IMR-90 (cell line): Measurements from ENCODE around the gene LSM14B. TPM values are rescaled to one million over a fixed set of nuclear protein-coding genes. Genes with fewer than 3 reads are reported as not detected.

Source experiments
- ATAC-seq: fragments of 200-7000 bp; cut with Tn5 transposase; 2 replicates; pipeline ENCODE4 v1.9.1; 2020; ENCODE audit warnings: low read depth, mild to moderate bottlenecking, moderate library complexity
- BruUV-seq: library from RNA; stranded (reverse); fragments of 400-500 nt; replicated peaks from 2 replicates; lab custom pipeline; 2021; lab: Mats Ljungman, UMichigan
- CTCF ChIA-PET: fragments of 300-600 bp; formaldehyde crosslinking; extraction: SDS; loops from one replicate; lab custom pipeline; 2021; ENCODE audit warnings: antibody characterized with exemption; lab: Yijun Ruan, JAX
- POLR2A ChIA-PET: fragments of 300-600 bp; sonication (Branson Sonifier 250); formaldehyde crosslinking; loops from one replicate; lab custom pipeline; 2022; ENCODE audit warnings: antibody characterized with exemption; ENCODE audit not compliant: unreplicated experiment; lab: Charles Lee
- DNase-seq: peaks from one replicate; pipeline ENCODE4 v3.0.0; 2013
- H2AFZ ChIP-seq: replicated peaks from 2 replicates; pipeline ENCODE3; 2013; ENCODE audit warnings: low read length, mild to moderate bottlenecking; ENCODE audit not compliant: poor library complexity
- H2AK5ac ChIP-seq: 2 replicates; pipeline ENCODE4 v1.6.1; 2013; ENCODE audit warnings: low read depth, low read length, inconsistent platforms
- H2AK9ac ChIP-seq: replicated peaks from 2 replicates; pipeline ENCODE3; 2013; ENCODE audit warnings: mild to moderate bottlenecking, low read depth, low read length, moderate library complexity; ENCODE audit not compliant: poor library complexity
- H2BK120ac ChIP-seq: 2 replicates; pipeline ENCODE4 v1.6.1; 2013; ENCODE audit warnings: low read depth, low read length, inconsistent platforms
- H2BK15ac ChIP-seq: 3 replicates; pipeline ENCODE4 v1.6.1; 2013; ENCODE audit warnings: low read depth, low read length, inconsistent platforms
- H2BK20ac ChIP-seq: 2 replicates; pipeline ENCODE4 v1.6.1; 2013; ENCODE audit warnings: low read depth, mild to moderate bottlenecking, inconsistent platforms, low read length, moderate library complexity
- H2BK5ac ChIP-seq: 2 replicates; pipeline ENCODE4 v1.6.1; 2013; ENCODE audit warnings: mild to moderate bottlenecking, low read depth, low read length, inconsistent platforms; ENCODE audit not compliant: poor library complexity, severe bottlenecking
- H3K14ac ChIP-seq: replicated peaks from 2 replicates; pipeline ENCODE4 v1.6.1; 2013; ENCODE audit warnings: low read depth, low read length, inconsistent platforms
- H3K18ac ChIP-seq: 2 replicates; pipeline ENCODE4 v1.6.1; 2013; ENCODE audit warnings: low read depth, low read length, control low read depth
- H3K23ac ChIP-seq: 2 replicates; pipeline ENCODE4 v1.6.1; 2013; ENCODE audit warnings: low read depth, low read length, inconsistent platforms
- H3K27ac ChIP-seq: 2 replicates; pipeline ENCODE4 v1.5.1; 2013; ENCODE audit warnings: mild to moderate bottlenecking, control low read depth, low read length; ENCODE audit not compliant: insufficient read depth
- H3K27me3 ChIP-seq: 2 replicates; pipeline ENCODE4 v1.6.1; 2013; ENCODE audit warnings: low read length; ENCODE audit not compliant: control insufficient read depth, insufficient read depth
- H3K36me3 ChIP-seq: 2 replicates; pipeline ENCODE4 v1.6.1; 2013; ENCODE audit warnings: low read length, mixed read lengths; ENCODE audit not compliant: control insufficient read depth, insufficient read depth
- H3K4ac ChIP-seq: 2 replicates; pipeline ENCODE4 v1.6.1; 2013; ENCODE audit warnings: low read depth, low read length, inconsistent platforms
- H3K4me1 ChIP-seq: 2 replicates; pipeline ENCODE4 v1.6.1; 2013; ENCODE audit warnings: low read length, mixed read lengths; ENCODE audit not compliant: control insufficient read depth, insufficient read depth
- H3K4me2 ChIP-seq: 2 replicates; pipeline ENCODE4 v1.6.1; 2013; ENCODE audit warnings: low read depth, mild to moderate bottlenecking, control low read depth, low read length, moderate library complexity
- H3K4me3 ChIP-seq: 2 replicates; pipeline ENCODE4 v1.5.1; 2013; ENCODE audit warnings: low read depth, mild to moderate bottlenecking, control low read depth, low read length, moderate library complexity; ENCODE audit not compliant: insufficient read depth
- H3K56ac ChIP-seq: 2 replicates; pipeline ENCODE4 v1.6.1; 2013; ENCODE audit warnings: low read length, inconsistent platforms; ENCODE audit not compliant: insufficient read depth; ENCODE audit errors: extremely low read depth
- H3K79me1 ChIP-seq, 2 experiments: 2 replicates each; pipeline ENCODE4 v1.6.1; 2013; ENCODE audit warnings: low read length in 2 of 2, inconsistent platforms in 1 of 2, low read depth in 1 of 2
- H3K9ac ChIP-seq: 2 replicates; pipeline ENCODE4 v1.6.1; 2013; ENCODE audit warnings: low read depth, low read length, control low read depth
- H3K9me1 ChIP-seq: 2 replicates; pipeline ENCODE4 v1.6.1; 2013; ENCODE audit warnings: low read length, inconsistent platforms; ENCODE audit not compliant: insufficient read depth
- H3K9me3 ChIP-seq: 2 replicates; pipeline ENCODE4 v1.6.1; 2013; ENCODE audit warnings: low read length; ENCODE audit not compliant: control insufficient read depth, insufficient read depth
- H4K20me1 ChIP-seq: 2 replicates; pipeline ENCODE4 v1.6.1; 2013; ENCODE audit warnings: low read length, inconsistent platforms; ENCODE audit not compliant: insufficient read depth
- H4K5ac ChIP-seq: 2 replicates; pipeline ENCODE4 v1.6.1; 2013; ENCODE audit warnings: mild to moderate bottlenecking, low read depth, low read length, control low read depth
- H4K8ac ChIP-seq, 2 experiments: 2 replicates each; pipeline ENCODE4 v1.6.1; 2013; ENCODE audit warnings: low read depth in 2 of 2, low read length in 2 of 2, control low read depth in 1 of 2, inconsistent platforms in 1 of 2
- H4K91ac ChIP-seq: 2 replicates; pipeline ENCODE4 v1.6.1; 2013; ENCODE audit warnings: low read depth, low read length, inconsistent platforms; ENCODE audit not compliant: insufficient read depth
- BHLHE40 ChIP-seq: fragments of 150-350 bp; IDR thresholded peaks from 2 replicates; pipeline ENCODE4 v1.6.1; 2016; ENCODE audit warnings: mild to moderate bottlenecking, low read depth, low read length
- CEBPB ChIP-seq: IDR thresholded peaks from 2 replicates; pipeline ENCODE4 v1.6.1; 2012; ENCODE audit warnings: low read depth, low read length, improper control_type of control experiment
- CHD1 ChIP-seq: IDR thresholded peaks from 2 replicates; pipeline ENCODE4 v1.6.1; 2012; ENCODE audit warnings: low read depth, low read length, improper control_type of control experiment
- ELK1 ChIP-seq: fragments of 150-350 bp; IDR thresholded peaks from 2 replicates; pipeline ENCODE4 v1.6.1; 2016; ENCODE audit warnings: low read depth, mild to moderate bottlenecking, low read length, moderate library complexity, borderline replicate concordance
- FOS ChIP-seq: fragments of 150-350 bp; IDR thresholded peaks from 2 replicates; pipeline ENCODE4 v1.6.1; 2016; ENCODE audit warnings: low read depth, low read length
- MAFK ChIP-seq: IDR thresholded peaks from 2 replicates; pipeline ENCODE4 v1.6.1; 2012; ENCODE audit warnings: low read depth, low read length, improper control_type of control experiment
- MAZ ChIP-seq: IDR thresholded peaks from 2 replicates; pipeline ENCODE4 v1.6.1; 2012; ENCODE audit warnings: low read depth, mild to moderate bottlenecking, low read length, improper control_type of control experiment, moderate library complexity, borderline replicate concordance
- NFE2L2 ChIP-seq: fragments of 150-350 bp; IDR thresholded peaks from 2 replicates; pipeline ENCODE4 v1.6.1; 2016; ENCODE audit warnings: low read depth, mild to moderate bottlenecking, low read length
- POLR2A ChIP-seq: IDR thresholded peaks from 2 replicates; pipeline ENCODE4 v1.6.1; 2012; ENCODE audit warnings: mild to moderate bottlenecking, low read depth, low read length
- RAD21 ChIP-seq: IDR thresholded peaks from 2 replicates; pipeline ENCODE4 v1.6.1; 2012; ENCODE audit warnings: low read length, improper control_type of control experiment
- RCOR1 ChIP-seq: IDR thresholded peaks from 2 replicates; pipeline ENCODE4 v1.6.1; 2012; ENCODE audit warnings: mild to moderate bottlenecking, low read length, improper control_type of control experiment; ENCODE audit not compliant: insufficient replicate concordance
- RFX5 ChIP-seq: IDR thresholded peaks from 2 replicates; pipeline ENCODE4 v1.8.0; 2012; ENCODE audit warnings: low read depth, mild to moderate bottlenecking, low read length, moderate library complexity
- SMC3 ChIP-seq: fragments of 150-350 bp; IDR thresholded peaks from 2 replicates; pipeline ENCODE4 v1.6.1; 2016; ENCODE audit warnings: low read depth, mild to moderate bottlenecking, antibody characterized with exemption, low read length, moderate library complexity
- WGBS, 2 experiments: methylation state at CpG; one replicate each; pipeline versions ENCODE4 v1.1.5 to v1.1.7; 2013; ENCODE audit warnings: missing lambda C conversion rate in 2 of 2; ENCODE audit not compliant: insufficient read length in 1 of 2; ENCODE audit errors: extremely low coverage in 2 of 2; 5-methylcytosine and 5-hydroxymethylcytosine counted together
- dilution Hi-C: fragments of 300-500 bp; cut with HindIII; formaldehyde crosslinking; loops from one replicate; pipeline ENCODE4 v1.14.3; 2018; ENCODE audit warnings: low sequenced_read_pairs; ENCODE audit not compliant: unreplicated experiment
- in situ Hi-C: fragments of 300-500 bp; cut with MboI; formaldehyde crosslinking; loops from 3 replicates; pipeline ENCODE4 v1.14.3; 2019; ENCODE audit warnings: low sequenced_read_pairs, inconsistent platforms, mixed read lengths
- intact Hi-C: fragments of 100-400 bp; cut with micrococcal nuclease; formaldehyde crosslinking; loops from 2 replicates; pipeline ENCODE4 v1.10.0; 2022
- polyA plus RNA-seq, 3 experiments: library from polyadenylated mRNA; depleted of rRNA; stranded (reverse); fragments of >200 nt; gene quantifications; 2 replicates each; pipeline ENCODE4 v1.2.3, GENCODE V29; 2012; ENCODE audit warnings: low replicate concordance in 1 of 3
- total RNA-seq: library from RNA; depleted of rRNA; stranded (reverse); fragments of >200 nt; gene quantifications from 2 replicates; pipeline ENCODE4 v1.2.3, GENCODE V29; 2012

LSM14B gene
- total and polyA plus RNA-seq, 2 of the 4 experiments (the other 2 are of a cell fraction), result 23.7 to 41.1 TPM

- ChIA-PET CTCF (no interaction called here), POLR2A (no interaction called here)
- Histone ChIP-seq H3K9me1 (no peaks in the 10 kb centered on the region), H4K20me1 (peaks cover 51% of the 10 kb centered on the region), H4K5ac (no peak overlapping the region), H3K36me3 (peaks cover 80% of the 10 kb centered on the region), H2AFZ (no peak overlapping the region), H3K14ac (no peak overlapping the region), H3K79me1 (peaks cover 10 to 67% of the 10 kb centered on the region in 2 experiments), H2BK20ac (no peak overlapping the region), H3K4me3 (no peak overlapping the region), H2BK120ac (no peak overlapping the region), H2BK5ac (no peak overlapping the region), H3K9me3 (no peaks in the 10 kb centered on the region), H3K27me3 (no peaks in the 10 kb centered on the region), H3K4me1 (peaks cover 3% of the 10 kb centered on the region; the same call in 1 of the 2 replicates), H4K8ac (no peak overlapping the region), H3K4ac (no peak overlapping the region), H3K9ac (no peak overlapping the region), H2AK5ac (no peak overlapping the region), H2BK15ac (no peak overlapping the region), H4K91ac (no peak overlapping the region), H3K4me2 (no peak overlapping the region), H3K56ac (no peak overlapping the region), H3K27ac (no peak overlapping the region), H3K18ac (no peak overlapping the region), H3K23ac (no peak overlapping the region), H2AK9ac (no peak overlapping the region)
- BruUV-seq, result no TSS peak
- intact Hi-C loops (no loop called here), dilution Hi-C loops (no loop called here), in situ Hi-C loops (no loop called here)
- TF ChIP-seq CHD1, result no peak
- TF ChIP-seq MAFK, result no peak
- TF ChIP-seq NFE2L2, result no peak
- TF ChIP-seq CEBPB, result no peak
- TF ChIP-seq RFX5, result no peak
- no peak for TF ChIP-seq SMC3
- no peak for TF ChIP-seq FOS
- no peak for TF ChIP-seq RCOR1
- no peak for TF ChIP-seq BHLHE40
- no peak for TF ChIP-seq ELK1
- TF ChIP-seq MAZ, result no peak
- no peak for TF ChIP-seq POLR2A
- no peak for TF ChIP-seq RAD21
- 91% methylated on average over 21 of the region's 25 CpGs; no CpG with 5 or more reads in 1 of the 2 experiments for WGBS, 2 experiments
- no peak for ATAC-seq
- no peak for DNase-seq
Observed at GRCh38 chr20:62131560-62132320, 9.5 kb downstream of the LSM14B start.
